IMR-90 (cell line): ENCODE results near the gene PROCA1. TPM values are rescaled to one million over a fixed set of nuclear protein-coding genes. Genes with fewer than 3 reads are reported as not detected.

ENCODE experiments used
- ATAC-seq: fragments of 200-7000 bp; cut with Tn5 transposase; 2 replicates; pipeline ENCODE4 v1.9.1; 2020; ENCODE audit warnings: low read depth, mild to moderate bottlenecking, moderate library complexity
- BruUV-seq: library from RNA; stranded (reverse); fragments of 400-500 nt; replicated peaks from 2 replicates; lab custom pipeline; 2021; lab: Mats Ljungman, UMichigan
- CTCF ChIA-PET: fragments of 300-600 bp; formaldehyde crosslinking; extraction: SDS; loops from one replicate; lab custom pipeline; 2021; ENCODE audit warnings: antibody characterized with exemption; lab: Yijun Ruan, JAX
- POLR2A ChIA-PET: fragments of 300-600 bp; sonication (Branson Sonifier 250); formaldehyde crosslinking; loops from one replicate; lab custom pipeline; 2022; ENCODE audit warnings: antibody characterized with exemption; ENCODE audit not compliant: unreplicated experiment; lab: Charles Lee
- DNase-seq: peaks from one replicate; pipeline ENCODE4 v3.0.0; 2013
- H2AFZ ChIP-seq: replicated peaks from 2 replicates; pipeline ENCODE3; 2013; ENCODE audit warnings: low read length, mild to moderate bottlenecking; ENCODE audit not compliant: poor library complexity
- H2AK5ac ChIP-seq: 2 replicates; pipeline ENCODE4 v1.6.1; 2013; ENCODE audit warnings: low read depth, low read length, inconsistent platforms
- H2AK9ac ChIP-seq: replicated peaks from 2 replicates; pipeline ENCODE3; 2013; ENCODE audit warnings: mild to moderate bottlenecking, low read depth, low read length, moderate library complexity; ENCODE audit not compliant: poor library complexity
- H2BK120ac ChIP-seq: 2 replicates; pipeline ENCODE4 v1.6.1; 2013; ENCODE audit warnings: low read depth, low read length, inconsistent platforms
- H2BK15ac ChIP-seq: 3 replicates; pipeline ENCODE4 v1.6.1; 2013; ENCODE audit warnings: low read depth, low read length, inconsistent platforms
- H2BK20ac ChIP-seq: 2 replicates; pipeline ENCODE4 v1.6.1; 2013; ENCODE audit warnings: low read depth, mild to moderate bottlenecking, inconsistent platforms, low read length, moderate library complexity
- H2BK5ac ChIP-seq: 2 replicates; pipeline ENCODE4 v1.6.1; 2013; ENCODE audit warnings: mild to moderate bottlenecking, low read depth, low read length, inconsistent platforms; ENCODE audit not compliant: poor library complexity, severe bottlenecking
- H3K14ac ChIP-seq: replicated peaks from 2 replicates; pipeline ENCODE4 v1.6.1; 2013; ENCODE audit warnings: low read depth, low read length, inconsistent platforms
- H3K18ac ChIP-seq: 2 replicates; pipeline ENCODE4 v1.6.1; 2013; ENCODE audit warnings: low read depth, low read length, control low read depth
- H3K23ac ChIP-seq: 2 replicates; pipeline ENCODE4 v1.6.1; 2013; ENCODE audit warnings: low read depth, low read length, inconsistent platforms
- H3K27ac ChIP-seq: 2 replicates; pipeline ENCODE4 v1.5.1; 2013; ENCODE audit warnings: mild to moderate bottlenecking, control low read depth, low read length; ENCODE audit not compliant: insufficient read depth
- H3K27me3 ChIP-seq: 2 replicates; pipeline ENCODE4 v1.6.1; 2013; ENCODE audit warnings: low read length; ENCODE audit not compliant: control insufficient read depth, insufficient read depth
- H3K36me3 ChIP-seq: 2 replicates; pipeline ENCODE4 v1.6.1; 2013; ENCODE audit warnings: low read length, mixed read lengths; ENCODE audit not compliant: control insufficient read depth, insufficient read depth
- H3K4ac ChIP-seq: 2 replicates; pipeline ENCODE4 v1.6.1; 2013; ENCODE audit warnings: low read depth, low read length, inconsistent platforms
- H3K4me1 ChIP-seq: 2 replicates; pipeline ENCODE4 v1.6.1; 2013; ENCODE audit warnings: low read length, mixed read lengths; ENCODE audit not compliant: control insufficient read depth, insufficient read depth
- H3K4me2 ChIP-seq: 2 replicates; pipeline ENCODE4 v1.6.1; 2013; ENCODE audit warnings: low read depth, mild to moderate bottlenecking, control low read depth, low read length, moderate library complexity
- H3K4me3 ChIP-seq: 2 replicates; pipeline ENCODE4 v1.5.1; 2013; ENCODE audit warnings: low read depth, mild to moderate bottlenecking, control low read depth, low read length, moderate library complexity; ENCODE audit not compliant: insufficient read depth
- H3K56ac ChIP-seq: 2 replicates; pipeline ENCODE4 v1.6.1; 2013; ENCODE audit warnings: low read length, inconsistent platforms; ENCODE audit not compliant: insufficient read depth; ENCODE audit errors: extremely low read depth
- H3K79me1 ChIP-seq, 2 experiments: 2 replicates each; pipeline ENCODE4 v1.6.1; 2013; ENCODE audit warnings: low read length in 2 of 2, inconsistent platforms in 1 of 2, low read depth in 1 of 2
- H3K9ac ChIP-seq: 2 replicates; pipeline ENCODE4 v1.6.1; 2013; ENCODE audit warnings: low read depth, low read length, control low read depth
- H3K9me1 ChIP-seq: 2 replicates; pipeline ENCODE4 v1.6.1; 2013; ENCODE audit warnings: low read length, inconsistent platforms; ENCODE audit not compliant: insufficient read depth
- H3K9me3 ChIP-seq: 2 replicates; pipeline ENCODE4 v1.6.1; 2013; ENCODE audit warnings: low read length; ENCODE audit not compliant: control insufficient read depth, insufficient read depth
- H4K20me1 ChIP-seq: 2 replicates; pipeline ENCODE4 v1.6.1; 2013; ENCODE audit warnings: low read length, inconsistent platforms; ENCODE audit not compliant: insufficient read depth
- H4K5ac ChIP-seq: 2 replicates; pipeline ENCODE4 v1.6.1; 2013; ENCODE audit warnings: mild to moderate bottlenecking, low read depth, low read length, control low read depth
- H4K8ac ChIP-seq, 2 experiments: 2 replicates each; pipeline ENCODE4 v1.6.1; 2013; ENCODE audit warnings: low read depth in 2 of 2, low read length in 2 of 2, control low read depth in 1 of 2, inconsistent platforms in 1 of 2
- H4K91ac ChIP-seq: 2 replicates; pipeline ENCODE4 v1.6.1; 2013; ENCODE audit warnings: low read depth, low read length, inconsistent platforms; ENCODE audit not compliant: insufficient read depth
- BHLHE40 ChIP-seq: fragments of 150-350 bp; IDR thresholded peaks from 2 replicates; pipeline ENCODE4 v1.6.1; 2016; ENCODE audit warnings: mild to moderate bottlenecking, low read depth, low read length
- FOS ChIP-seq: fragments of 150-350 bp; IDR thresholded peaks from 2 replicates; pipeline ENCODE4 v1.6.1; 2016; ENCODE audit warnings: low read depth, low read length
- MAFK ChIP-seq: IDR thresholded peaks from 2 replicates; pipeline ENCODE4 v1.6.1; 2012; ENCODE audit warnings: low read depth, low read length, improper control_type of control experiment
- NFE2L2 ChIP-seq: fragments of 150-350 bp; IDR thresholded peaks from 2 replicates; pipeline ENCODE4 v1.6.1; 2016; ENCODE audit warnings: low read depth, mild to moderate bottlenecking, low read length
- POLR2A ChIP-seq: IDR thresholded peaks from 2 replicates; pipeline ENCODE4 v1.6.1; 2012; ENCODE audit warnings: mild to moderate bottlenecking, low read depth, low read length
- RFX5 ChIP-seq: IDR thresholded peaks from 2 replicates; pipeline ENCODE4 v1.8.0; 2012; ENCODE audit warnings: low read depth, mild to moderate bottlenecking, low read length, moderate library complexity
- WGBS, 2 experiments: methylation state at CpG; one replicate each; pipeline versions ENCODE4 v1.1.5 to v1.1.7; 2013; ENCODE audit warnings: missing lambda C conversion rate in 2 of 2; ENCODE audit not compliant: insufficient read length in 1 of 2; ENCODE audit errors: extremely low coverage in 2 of 2; 5-methylcytosine and 5-hydroxymethylcytosine counted together
- dilution Hi-C: fragments of 300-500 bp; cut with HindIII; formaldehyde crosslinking; loops from one replicate; pipeline ENCODE4 v1.14.3; 2018; ENCODE audit warnings: low sequenced_read_pairs; ENCODE audit not compliant: unreplicated experiment
- in situ Hi-C: fragments of 300-500 bp; cut with MboI; formaldehyde crosslinking; loops from 3 replicates; pipeline ENCODE4 v1.14.3; 2019; ENCODE audit warnings: low sequenced_read_pairs, inconsistent platforms, mixed read lengths
- intact Hi-C: fragments of 100-400 bp; cut with micrococcal nuclease; formaldehyde crosslinking; loops from 2 replicates; pipeline ENCODE4 v1.10.0; 2022
- polyA plus RNA-seq, 3 experiments: library from polyadenylated mRNA; depleted of rRNA; stranded (reverse); fragments of >200 nt; gene quantifications; 2 replicates each; pipeline ENCODE4 v1.2.3, GENCODE V29; 2012; ENCODE audit warnings: low replicate concordance in 1 of 3
- total RNA-seq: library from RNA; depleted of rRNA; stranded (reverse); fragments of >200 nt; gene quantifications from 2 replicates; pipeline ENCODE4 v1.2.3, GENCODE V29; 2012

PROCA1 gene
- total and polyA plus RNA-seq, 2 of the 4 experiments (the other 2 are of a cell fraction): 0.36 to 1.7 TPM

GRCh38 chr17:28706471-28707338 lies 5.0 kb downstream of the PROCA1 start:
- intact Hi-C loops: no loop called here
- no peak overlapping the region for H3K27ac ChIP-seq
- dilution Hi-C loops: no loop called here
- no peaks in the 10 kb centered on the region for H4K20me1 ChIP-seq
- no peak overlapping the region for H3K4me3 ChIP-seq
- no peak overlapping the region for H3K4ac ChIP-seq
- no peak overlapping the region for H3K18ac ChIP-seq
- no peak overlapping the region for H2BK5ac ChIP-seq
- H2BK15ac ChIP-seq: no peak overlapping the region
- no peak overlapping the region for H4K8ac ChIP-seq
- no peak overlapping the region for H2AK5ac ChIP-seq
- H2BK20ac ChIP-seq: no peak overlapping the region
- no peaks in the 10 kb centered on the region for H3K27me3 ChIP-seq
- no peak overlapping the region for H4K5ac ChIP-seq
- no peak overlapping the region for H3K56ac ChIP-seq
- CTCF ChIA-PET: no interaction called here
- no peak overlapping the region for H3K4me2 ChIP-seq
- no peak overlapping the region for H2BK120ac ChIP-seq
- no peak overlapping the region for H4K91ac ChIP-seq
- no peak overlapping the region for H3K14ac ChIP-seq
- H2AK9ac ChIP-seq: no peak overlapping the region
- DNase-seq: no peak
- no TSS peak for BruUV-seq
- H3K36me3 ChIP-seq: peaks cover 41% of the 10 kb centered on the region
- H3K4me1 ChIP-seq: peaks cover 3% of the 10 kb centered on the region
- H3K9me3 ChIP-seq: no peaks in the 10 kb centered on the region
- in situ Hi-C loops: no loop called here
- H3K79me1 ChIP-seq: peaks cover 6 to 12% of the 10 kb centered on the region in 2 experiments; a peak in 3 of 4 replicates
- H2AFZ ChIP-seq: no peak overlapping the region
- POLR2A ChIA-PET: no interaction called here
- no peak overlapping the region for H3K9ac ChIP-seq
- 100% methylated on average over 1 of the region's 7 CpGs; no CpG with 5 or more reads in 1 of the 2 experiments for WGBS, 2 experiments
- no peak overlapping the region for H3K23ac ChIP-seq
- no peak for ATAC-seq
- H3K9me1 ChIP-seq: peaks cover 8% of the 10 kb centered on the region
- TF ChIP-seq MAFK: no peak
- no peak for TF ChIP-seq POLR2A
- TF ChIP-seq NFE2L2: no peak
- no peak for TF ChIP-seq FOS
- TF ChIP-seq RFX5: no peak
- TF ChIP-seq BHLHE40: no peak
